GM13976 (cell line): ENCODE measurements around the gene GRIN3B.
A peak's percentile ranks its signal among the peaks of the same experiment; 100 is the strongest.

Experiments used
- DNase-seq: peaks from one replicate; pipeline ENCODE4 v3.0.0; 2012; ENCODE audit warnings: low spot score
- CTCF ChIP-seq: IDR thresholded peaks from 2 replicates; pipeline ENCODE4 v1.5.1; 2012; ENCODE audit warnings: borderline replicate concordance, mild to moderate bottlenecking; ENCODE audit not compliant: insufficient read depth; ENCODE audit errors: extremely low read depth, missing control alignments, control extremely low read depth
- in situ Hi-C: fragments of 300-500 bp; cut with MboI; formaldehyde crosslinking; loops from one replicate; pipeline ENCODE4 v1.12.0; 2022; ENCODE audit warnings: low sequenced_read_pairs, mixed read lengths, inconsistent platforms; ENCODE audit not compliant: unreplicated experiment

The GRIN3B gene

GRCh38 chr19:1035998-1036621, 35.9 kb downstream of the GRIN3B start:
- in situ Hi-C loops: no loop called here
- DNase-seq: no peak
- peak; percentile 18 for TF ChIP-seq CTCF

- no peak for DNase-seq
- no peak for TF ChIP-seq CTCF
- in situ Hi-C loops: no loop called here
These were observed 37.4 kb downstream of the GRIN3B start for GRCh38 chr19:1037621-1038064.

GRCh38 chr19:1038978-1039645, 38.9 kb downstream of the GRIN3B start:
- DNase-seq: no peak
- in situ Hi-C loops: no loop called here
- TF ChIP-seq CTCF: no peak

GRCh38 chr19:1039646-1040475, 39.6 kb downstream of the GRIN3B start, which contains the start of gene ABCA7:
TSS of gene ABCA7 (plus strand) at chr19:1040107. CDS start at chr19:1041362, 1,255 bp downstream.
- peak; percentile 97 for DNase-seq
- in situ Hi-C loops: no loop called here

GRCh38 chr19:1040476-1041271, 40.5 kb downstream of the GRIN3B start:
- no peak for TF ChIP-seq CTCF
- DNase-seq: peak; percentile 99
- in situ Hi-C loops: no loop called here

More at GRCh38 chr19:1039646-1040475, 39.6 kb downstream of the GRIN3B start, which contains the start of gene ABCA7:
- TF ChIP-seq CTCF: no peak
